Neural progenitor cell (in vitro differentiated cells): Measurements from ENCODE around the gene TRAK1.

Source experiments
- EZH2phosphoT487 ChIP-seq: fragments of 200-600 bp; sonication (generic); IDR thresholded peaks from 2 replicates; pipeline ENCODE4 v1.6.1; 2017; ENCODE audit warnings: antibody characterized with exemption
- TF ChIP-seq, protein P1 (sequence below): fragments of 200-600 bp; sonication (generic); IDR thresholded peaks from 2 replicates; pipeline ENCODE4 v1.5.1; 2017; ENCODE audit warnings: antibody characterized with exemption, mild to moderate bottlenecking

DNA sequence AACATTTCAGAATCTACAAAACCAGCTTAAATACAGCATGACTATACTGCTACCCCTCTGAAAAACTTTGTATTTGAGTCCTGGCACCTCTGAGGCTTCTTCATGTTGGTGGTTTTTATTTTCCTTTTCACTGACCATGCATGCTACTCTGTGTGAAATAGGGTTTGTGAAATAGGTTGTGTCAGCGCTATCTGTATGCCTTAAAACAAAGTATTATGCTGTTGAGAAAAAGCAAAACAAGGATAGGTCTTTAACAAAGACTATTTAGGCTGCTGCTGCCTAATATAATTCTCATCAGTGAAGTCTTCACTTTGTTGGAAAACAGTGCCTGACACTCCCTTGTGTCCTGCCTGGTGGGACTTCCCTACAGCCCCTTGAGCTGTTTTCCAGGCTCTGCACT is 28.7 kb upstream of the TRAK1 start:
- TF ChIP-seq, protein P1, sequence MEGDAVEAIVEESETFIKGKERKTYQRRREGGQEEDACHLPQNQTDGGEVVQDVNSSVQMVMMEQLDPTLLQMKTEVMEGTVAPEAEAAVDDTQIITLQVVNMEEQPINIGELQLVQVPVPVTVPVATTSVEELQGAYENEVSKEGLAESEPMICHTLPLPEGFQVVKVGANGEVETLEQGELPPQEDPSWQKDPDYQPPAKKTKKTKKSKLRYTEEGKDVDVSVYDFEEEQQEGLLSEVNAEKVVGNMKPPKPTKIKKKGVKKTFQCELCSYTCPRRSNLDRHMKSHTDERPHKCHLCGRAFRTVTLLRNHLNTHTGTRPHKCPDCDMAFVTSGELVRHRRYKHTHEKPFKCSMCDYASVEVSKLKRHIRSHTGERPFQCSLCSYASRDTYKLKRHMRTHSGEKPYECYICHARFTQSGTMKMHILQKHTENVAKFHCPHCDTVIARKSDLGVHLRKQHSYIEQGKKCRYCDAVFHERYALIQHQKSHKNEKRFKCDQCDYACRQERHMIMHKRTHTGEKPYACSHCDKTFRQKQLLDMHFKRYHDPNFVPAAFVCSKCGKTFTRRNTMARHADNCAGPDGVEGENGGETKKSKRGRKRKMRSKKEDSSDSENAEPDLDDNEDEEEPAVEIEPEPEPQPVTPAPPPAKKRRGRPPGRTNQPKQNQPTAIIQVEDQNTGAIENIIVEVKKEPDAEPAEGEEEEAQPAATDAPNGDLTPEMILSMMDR, result no peak
- TF ChIP-seq EZH2phosphoT487, result no peak
